ENCODE results near the gene EGFR.

EGFR gene

GRCh38 chr7:55018361-55019190 lies at the start of gene EGFR:
TSS of gene EGFR (plus strand) at chr7:55019017. CDS start at chr7:55019278, 261 bp downstream.
- no peak for DNase-seq (ENCODE audit: low read depth)

- peak; percentile 40 for DNase-seq (ENCODE audit: low read depth)
These were observed 49.4 kb upstream of the EGFR start for GRCh38 chr7:54969208-54969967.

- DNase-seq (ENCODE audit: low read depth) = no peak
These were observed 46.0 kb upstream of the EGFR start for GRCh38 chr7:54972733-54973294.

- no peak for DNase-seq (ENCODE audit: low read depth)
These were observed 40.3 kb upstream of the EGFR start for GRCh38 chr7:54978364-54979116.

- no peak for DNase-seq (ENCODE audit: low read depth)
These were observed 38.3 kb upstream of the EGFR start for GRCh38 chr7:54980521-54980920.

- DNase-seq (ENCODE audit: low read depth) = no peak
These were observed 36.9 kb upstream of the EGFR start for GRCh38 chr7:54981913-54982312.

- peak; percentile 89 for DNase-seq (ENCODE audit: low read depth)
These were observed 33.1 kb upstream of the EGFR start for GRCh38 chr7:54985426-54986330.

GRCh38 chr7:54986716-54987115 lies 32.1 kb upstream of the EGFR start:
- no peak for DNase-seq (ENCODE audit: low read depth)

GRCh38 chr7:54987772-54988171 lies 31.0 kb upstream of the EGFR start:
- DNase-seq (ENCODE audit: low read depth) = no peak

GRCh38 chr7:54988516-54988915 lies 30.3 kb upstream of the EGFR start:
- DNase-seq (ENCODE audit: low read depth) = no peak

- DNase-seq (ENCODE audit: low read depth) = no peak
These were observed 29.2 kb upstream of the EGFR start for GRCh38 chr7:54989453-54990225.

- DNase-seq (ENCODE audit: low read depth) = no peak
These were observed 27.5 kb upstream of the EGFR start for GRCh38 chr7:54991341-54991740.

GRCh38 chr7:54992871-54993475 lies 25.8 kb upstream of the EGFR start:
- DNase-seq (ENCODE audit: low read depth) = no peak

GRCh38 chr7:54995166-54995565 lies 23.7 kb upstream of the EGFR start:
- DNase-seq (ENCODE audit: low read depth) = no peak

GRCh38 chr7:54995610-54996363 lies 23.0 kb upstream of the EGFR start:
- DNase-seq (ENCODE audit: low read depth) = peak; percentile 80

GRCh38 chr7:54996391-54996790 lies 22.4 kb upstream of the EGFR start:
- DNase-seq (ENCODE audit: low read depth) = no peak

GRCh38 chr7:55004579-55004978 lies 14.2 kb upstream of the EGFR start:
- DNase-seq (ENCODE audit: low read depth) = no peak

- DNase-seq (ENCODE audit: low read depth) = no peak
These were observed 13.5 kb upstream of the EGFR start for GRCh38 chr7:55005241-55005851.

GRCh38 chr7:55006499-55006898 lies 12.3 kb upstream of the EGFR start:
- DNase-seq (ENCODE audit: low read depth) = no peak

Measured in HS-5 (cell line).